K562 (cell line): ENCODE results near the gene SFXN2. TPM values are rescaled to one million over a fixed set of nuclear protein-coding genes. Genes with fewer than 3 reads are reported as not detected.

Experiments
- ATF2 ChIP-seq: sonication (generic); formaldehyde crosslinking; IDR thresholded peaks from 2 replicates; pipeline ENCODE4 v1.8.1; 2022; ENCODE audit warnings: missing genetic modification reagents
- CBX8 ChIP-seq: fragments of 200-600 bp; sonication (generic); IDR thresholded peaks from 2 replicates; pipeline ENCODE4 v1.6.1; 2012; ENCODE audit warnings: borderline replicate concordance, mixed run types, low read depth, mild to moderate bottlenecking, moderate library complexity, mixed read lengths, low read length, control low read depth, inconsistent platforms; ENCODE audit not compliant: poor library complexity, severe bottlenecking; ENCODE audit errors: extremely low read depth
- EP400 ChIP-seq: fragments of 450-650 bp; IDR thresholded peaks from 2 replicates; pipeline ENCODE4 v1.6.1; 2017; ENCODE audit warnings: antibody characterized with exemption, mild to moderate bottlenecking, moderate library complexity
- FIP1L1 ChIP-seq: fragments of 200-400 bp; formaldehyde crosslinking; IDR thresholded peaks from 2 replicates; pipeline ENCODE4 v1.6.1; 2018; ENCODE audit warnings: mild to moderate bottlenecking, low read depth, low read length; ENCODE audit not compliant: poor library complexity, severe bottlenecking
- HNRNPUL1 ChIP-seq: fragments of 200-400 bp; formaldehyde crosslinking; IDR thresholded peaks from 2 replicates; pipeline ENCODE4 v1.6.1; 2017; ENCODE audit warnings: low read length
- IRF1 ChIP-seq: sonication (generic); formaldehyde crosslinking; IDR thresholded peaks from 2 replicates; pipeline ENCODE4 v1.8.0; 2022; ENCODE audit warnings: missing genetic modification reagents, mild to moderate bottlenecking, borderline replicate concordance
- PBX2 ChIP-seq, 2 experiments: IDR thresholded peaks in 1 of 2; conservative IDR thresholded peaks in 1 of 2; 2 replicates each; pipeline ENCODE4 v1.6.1; 2016; ENCODE audit warnings: low read depth in 2 of 2, mild to moderate bottlenecking in 1 of 2, missing compliant biosample characterization in 1 of 2, missing genetic modification characterization in 1 of 2, moderate library complexity in 1 of 2
- RUNX1 ChIP-seq: sonication (generic); IDR thresholded peaks from 2 replicates; pipeline ENCODE4 v1.6.1; 2016; ENCODE audit warnings: antibody characterized with exemption, low read depth
- TAL1 ChIP-seq: fragments of 450-650 bp; IDR thresholded peaks from 2 replicates; pipeline ENCODE4 v1.6.1; 2016; ENCODE audit warnings: mild to moderate bottlenecking
- THAP12 ChIP-seq: fragments of 250-450 bp; sonication (Bioruptor Pico); IDR thresholded peaks from 2 replicates; pipeline ENCODE4 v1.9.0; 2021; ENCODE audit warnings: mild to moderate bottlenecking, inconsistent platforms
- TRIM25 ChIP-seq: fragments of 450-650 bp; IDR thresholded peaks from 2 replicates; pipeline ENCODE4 v1.7.0; 2016; ENCODE audit warnings: borderline replicate concordance
- ZHX1 ChIP-seq: fragments of 150-350 bp; conservative IDR thresholded peaks from 2 replicates; pipeline ENCODE4 v1.6.1; 2014; ENCODE audit warnings: low read length
- ZNF584 ChIP-seq: fragments of 200-800 bp; sonication (Bioruptor generic); IDR thresholded peaks from 2 replicates; pipeline ENCODE4 v1.6.1; 2016; ENCODE audit warnings: low read depth, mild to moderate bottlenecking, missing genetic modification characterization, missing compliant biosample characterization
- polyA plus RNA-seq, 8 experiments: library from polyadenylated mRNA; depleted of rRNA in 4 of 8; stranded (reverse) in 5 of 8; unstranded in 3 of 8; fragments of >200 nt; fragmentation: Nextera tagmentation in 2 of 8; fragmentation: Illumina TruSeq in 1 of 8; extraction: Ambion mirVana in 2 of 8; extraction: Trizol in 1 of 8; gene quantifications; 2 replicates each; pipeline versions ENCODE4 v1.2.1 to v1.2.3, GENCODE V29; 2011 to 2014; ENCODE audit warnings: inconsistent platforms in 1 of 8, missing spikeins in 1 of 8
- total RNA-seq, 7 experiments: library from RNA; depleted of rRNA in 6 of 7; stranded (reverse); fragments of >200 nt in 6 of 7; fragmentation: Illumina TruSeq in 2 of 7; extraction: Trizol in 2 of 7; gene quantifications; 2 replicates each; pipeline versions ENCODE4 v1.2.1 to v1.2.3, GENCODE V29; 2011 to 2021; ENCODE audit warnings: low replicate concordance in 1 of 7

Gene SFXN2
- total and polyA plus RNA-seq, 9 of the 15 experiments (the other 6 are each of a cell fraction or from before 2014, with no cell fraction given) = 7.3 to 23.8 (median 15.7) TPM

GRCh38 chr10:102673819-102674511 lies 40.5 kb upstream of the SFXN2 start (continued):
- no peak for TF ChIP-seq IRF1 (CRISPR knock-in tag)
- TF ChIP-seq FIP1L1 = no peak
- no peak for TF ChIP-seq ZHX1
- no peak for TF ChIP-seq RUNX1
- no peak for TF ChIP-seq ATF2 (CRISPR knock-in tag)
- TF ChIP-seq CBX8 = no peak
- TF ChIP-seq ZNF584 = no peak
- TF ChIP-seq HNRNPUL1 = no peak
- peak; percentile 26 for TF ChIP-seq TAL1
- TF ChIP-seq THAP12 (CRISPR knock-in tag) = no peak
- TF ChIP-seq PBX2 (CRISPR knock-in tag; IDR thresholded peaks at IDR 0.05; ENCODE audit: low read depth) = no peak
- TF ChIP-seq PBX2 (tag; conservative IDR thresholded peaks at IDR 0.05; ENCODE audit: low read depth) = 0 out of 2 replicates have a peak, but pooled peaks have one; percentile 37
- TF ChIP-seq TRIM25 = no peak
- no peak for TF ChIP-seq EP400
